GM18907 (cell line): Measurements from ENCODE around the gene DSC3.
"Not testable (repeated sequence)": the region's sequence is repeated elsewhere in the genome, so short reads cannot be mapped to it uniquely, and the experiment has no call there.

Source experiments
- ATAC-seq: cut with Tn5 transposase; IDR thresholded peaks from one replicate; pipeline ENCODE4 v1.9.1; 2021; ENCODE audit warnings: mild to moderate bottlenecking, moderate library complexity; ENCODE audit not compliant: unreplicated experiment

The DSC3 gene

GRCh38 chr18:31042084-31042405, 497 bp downstream of the DSC3 start:
- ATAC-seq = no peak

GRCh38 chr18:31041271-31042083, 1.1 kb downstream of the DSC3 start:
- no peak for ATAC-seq

- ATAC-seq = no peak
Observed at GRCh38 chr18:31040686-31041270, 1.8 kb downstream of the DSC3 start.

- ATAC-seq = no peak
Observed at GRCh38 chr18:31039426-31039825, 3.1 kb downstream of the DSC3 start.

GRCh38 chr18:31037686-31038085, 4.9 kb downstream of the DSC3 start:
- not testable (repeated sequence) for ATAC-seq

GRCh38 chr18:31034541-31034940, 8.0 kb downstream of the DSC3 start:
- no peak for ATAC-seq

- ATAC-seq = no peak
Observed at GRCh38 chr18:31030574-31031278, 11.8 kb downstream of the DSC3 start.

- ATAC-seq = no peak
Observed at GRCh38 chr18:31015715-31016434, 26.7 kb downstream of the DSC3 start.

GRCh38 chr18:31011455-31011854, 31.1 kb downstream of the DSC3 start:
- ATAC-seq = not testable (repeated sequence)

- ATAC-seq = no peak
Observed at GRCh38 chr18:31010601-31011000, 31.9 kb downstream of the DSC3 start.

- ATAC-seq = no peak
Observed at GRCh38 chr18:30999887-31000628, 42.5 kb downstream of the DSC3 start.

- ATAC-seq = no peak
Observed at GRCh38 chr18:30999186-30999585, 43.4 kb downstream of the DSC3 start.

GRCh38 chr18:30997223-30997622, 45.3 kb downstream of the DSC3 start:
- ATAC-seq = no peak

- ATAC-seq = no peak
Observed at GRCh38 chr18:30992231-30992630, 50.3 kb downstream of the DSC3 start.

GRCh38 chr18:30991397-30991796, 51.1 kb downstream of the DSC3 start:
- no peak for ATAC-seq

- no peak for ATAC-seq
Observed at GRCh38 chr18:30989141-30989540, 53.4 kb downstream of the DSC3 start.

- ATAC-seq = no peak
Observed at GRCh38 chr18:30988440-30988839, 54.1 kb downstream of the DSC3 start.

- ATAC-seq = no peak
Observed at GRCh38 chr18:30987467-30988241, 54.9 kb downstream of the DSC3 start.

- ATAC-seq = no peak
Observed at GRCh38 chr18:30985753-30986152, 56.8 kb downstream of the DSC3 start.
